ENCODE data around the gene FARS2. TPM values are rescaled to one million over a fixed set of nuclear protein-coding genes. Genes with fewer than 3 reads are reported as not detected.

The FARS2 gene
- total and polyA plus RNA-seq, 9 of the 15 experiments (the other 6 are each of a cell fraction or from before 2014, with no cell fraction given): 16.5 to 62.2 (median 27.0) TPM

DNA sequence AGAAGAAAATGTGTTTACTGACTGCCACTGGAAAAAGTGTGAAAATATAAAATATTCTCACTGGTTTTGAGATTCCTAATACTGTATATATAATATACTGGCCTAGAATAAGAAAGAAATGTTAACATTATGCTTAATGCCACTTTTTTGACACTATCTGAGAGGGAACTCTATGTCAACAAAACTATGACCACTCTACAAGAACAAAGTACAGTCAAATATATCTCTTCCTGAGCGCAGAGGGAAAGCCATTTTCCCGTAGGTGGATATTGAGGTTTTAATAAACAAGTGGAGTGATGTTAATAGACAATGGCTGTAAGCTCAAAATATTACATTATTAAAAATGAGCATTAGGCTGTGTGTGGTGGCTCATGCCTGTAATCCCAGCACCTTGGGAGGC is 25.5 kb upstream of the FARS2 start (continued):
- no peak for TF ChIP-seq CHD7 (IDR thresholded peaks at IDR 0.05; ENCODE audit: low read depth, low read length)
- no peak for TF ChIP-seq CBX3 (IDR thresholded peaks at IDR 0.05; ENCODE audit: borderline replicate concordance in 1 of 2, low read length in 2 of 2)
- TF ChIP-seq FOS (IDR thresholded peaks at IDR 0.05; ENCODE audit: extremely low read depth, insufficient read length): no peak
- no peak for TF ChIP-seq ETS1 (conservative IDR thresholded peaks at IDR 0.05; ENCODE audit: control insufficient read depth, low read depth, low read length)
